Adrenal gland (tissue), 5 donors: Measurements from ENCODE around the gene VSTM1.

ENCODE experiments used
- POLR2A ChIP-seq, 2 donors: fragments of 450-650 bp; IDR thresholded peaks; one replicate each; pipeline ENCODE4 v1.6.1; 2017; ENCODE audit warnings: antibody characterized with exemption in 2 of 2, mild to moderate bottlenecking in 2 of 2, moderate library complexity in 1 of 2
- TF ChIP-seq, protein P1 (sequence below), 6 experiments: fragments of 450-650 bp in 4 of 6; fragments of 200-600 bp in 2 of 6; sonication (generic) in 1 of 6; IDR thresholded peaks; 1 replicate in 5 of 6; 2 replicates in 1 of 6; pipeline versions ENCODE4 v1.5.1 to v1.8.0; 2016 to 2021; ENCODE audit warnings: antibody characterized with exemption in 6 of 6, mild to moderate bottlenecking in 2 of 6, moderate library complexity in 1 of 6
- donor health status: DM: no; HTN: no; CAD: no.

DNA sequence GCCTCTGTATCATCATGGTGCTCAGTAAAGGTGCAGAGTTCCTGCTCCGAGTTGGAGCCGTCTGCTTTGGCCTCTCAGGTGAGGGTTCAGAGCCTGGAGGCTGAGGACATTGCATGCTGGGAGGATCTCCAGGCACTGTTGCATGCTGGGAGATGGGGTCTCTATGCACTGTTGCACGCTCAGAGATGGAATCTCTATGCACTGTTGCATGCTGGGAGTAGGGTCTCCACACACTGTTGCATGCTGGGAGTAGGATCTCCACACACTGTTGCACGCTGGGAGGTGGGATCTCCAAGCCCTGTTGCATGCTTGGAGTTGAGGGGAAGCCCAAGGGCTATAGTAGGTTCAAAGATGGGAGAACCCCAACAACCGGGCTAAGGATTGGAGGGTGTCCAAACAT, 64.0 kb downstream of the VSTM1 start:
- TF ChIP-seq, protein P1, sequence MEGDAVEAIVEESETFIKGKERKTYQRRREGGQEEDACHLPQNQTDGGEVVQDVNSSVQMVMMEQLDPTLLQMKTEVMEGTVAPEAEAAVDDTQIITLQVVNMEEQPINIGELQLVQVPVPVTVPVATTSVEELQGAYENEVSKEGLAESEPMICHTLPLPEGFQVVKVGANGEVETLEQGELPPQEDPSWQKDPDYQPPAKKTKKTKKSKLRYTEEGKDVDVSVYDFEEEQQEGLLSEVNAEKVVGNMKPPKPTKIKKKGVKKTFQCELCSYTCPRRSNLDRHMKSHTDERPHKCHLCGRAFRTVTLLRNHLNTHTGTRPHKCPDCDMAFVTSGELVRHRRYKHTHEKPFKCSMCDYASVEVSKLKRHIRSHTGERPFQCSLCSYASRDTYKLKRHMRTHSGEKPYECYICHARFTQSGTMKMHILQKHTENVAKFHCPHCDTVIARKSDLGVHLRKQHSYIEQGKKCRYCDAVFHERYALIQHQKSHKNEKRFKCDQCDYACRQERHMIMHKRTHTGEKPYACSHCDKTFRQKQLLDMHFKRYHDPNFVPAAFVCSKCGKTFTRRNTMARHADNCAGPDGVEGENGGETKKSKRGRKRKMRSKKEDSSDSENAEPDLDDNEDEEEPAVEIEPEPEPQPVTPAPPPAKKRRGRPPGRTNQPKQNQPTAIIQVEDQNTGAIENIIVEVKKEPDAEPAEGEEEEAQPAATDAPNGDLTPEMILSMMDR (IDR thresholded peaks at IDR 0.05) = no peak
- no peak for TF ChIP-seq POLR2A (IDR thresholded peaks at IDR 0.05)
